K562 (cell line): ENCODE data around the gene AKAP13.

Experiments used
- BRCA1 ChIP-seq, 2 experiments: fragments of 450-650 bp in 1 of 2; sonication (generic) in 1 of 2; formaldehyde crosslinking in 1 of 2; IDR thresholded peaks; 2 replicates each; pipeline versions ENCODE4 v1.5.0 to v1.6.1; 2017 to 2020; ENCODE audit warnings: mild to moderate bottlenecking in 1 of 2, missing genetic modification reagents in 1 of 2
- CREB5 ChIP-seq: fragments of 250-450 bp; sonication (Bioruptor Pico); IDR thresholded peaks from 2 replicates; pipeline ENCODE4 v1.5.0; 2020; ENCODE audit warnings: mild to moderate bottlenecking
- CTCF ChIP-seq, 3 experiments: IDR thresholded peaks in 2 of 3; conservative IDR thresholded peaks in 1 of 3; 2 replicates each; pipeline ENCODE4 v1.5.1; 2011 to 2012; ENCODE audit warnings: low read length in 3 of 3, mild to moderate bottlenecking in 3 of 3, control low read depth in 2 of 3, improper control_type of control experiment in 1 of 3, inconsistent platforms in 1 of 3, low read depth in 1 of 3, mixed read lengths in 1 of 3, moderate library complexity in 1 of 3; ENCODE audit not compliant: insufficient read depth in 2 of 3
- DLX4 ChIP-seq: fragments of 250-450 bp; sonication (Bioruptor Pico); IDR thresholded peaks from 2 replicates; pipeline ENCODE4 v1.6.1; 2021; ENCODE audit warnings: mild to moderate bottlenecking
- EP300 ChIP-seq: IDR thresholded peaks from 2 replicates; pipeline ENCODE4 v1.6.1; 2012; ENCODE audit warnings: low read length, improper control_type of control experiment
- HBP1 ChIP-seq: fragments of 450-650 bp; formaldehyde crosslinking; IDR thresholded peaks from 2 replicates; pipeline ENCODE4 v1.4.0; 2022; ENCODE audit warnings: missing genetic modification characterization
- NCOA2 ChIP-seq, 2 experiments: fragments of 450-650 bp; IDR thresholded peaks; 2 replicates each; pipeline ENCODE4 v1.6.1; 2018; ENCODE audit warnings: mild to moderate bottlenecking in 2 of 2, moderate library complexity in 1 of 2; ENCODE audit not compliant: partially characterized antibody in 2 of 2
- POLR2AphosphoS5 ChIP-seq: IDR thresholded peaks from 2 replicates; pipeline ENCODE4 v1.6.1; 2011; ENCODE audit warnings: mild to moderate bottlenecking, low read depth, low read length, moderate library complexity; ENCODE audit not compliant: control insufficient read depth, insufficient read depth
- RNF2 ChIP-seq: sonication (generic); IDR thresholded peaks from 2 replicates; pipeline ENCODE4 v1.6.1; 2016
- SMARCA5 ChIP-seq: fragments of 450-650 bp; IDR thresholded peaks from 2 replicates; pipeline ENCODE4 v1.6.1; 2016
- ZC3H4 ChIP-seq: sonication (generic); formaldehyde crosslinking; IDR thresholded peaks from 2 replicates; pipeline ENCODE4 v1.9.0; 2021; ENCODE audit warnings: missing genetic modification reagents, borderline replicate concordance
- ZNF324 ChIP-seq: fragments of 250-450 bp; sonication (Bioruptor Pico); IDR thresholded peaks from 2 replicates; pipeline ENCODE4 v1.4.0; 2020; ENCODE audit warnings: mild to moderate bottlenecking

GRCh38 chr15:85477061-85477460, 96.7 kb downstream of the AKAP13 start:
- TF ChIP-seq HBP1 (CRISPR knock-in tag) (no peak), BRCA1 (IDR thresholded peaks at IDR 0.05) (no peak), BRCA1 (CRISPR knock-in tag; IDR thresholded peaks at IDR 0.05) (no peak), NCOA2 (IDR thresholded peaks at IDR 0.05; ENCODE audit: partially characterized antibody in 2 of 2) (no peak), CREB5 (CRISPR knock-in tag) (no peak), SMARCA5 (no peak), CTCF (IDR thresholded peaks at IDR 0.05 in 2 of 3, conservative IDR thresholded peaks at IDR 0.05 in 1 of 3; ENCODE audit: insufficient read depth in 2 of 3, low read depth in 1 of 3, low read length in 3 of 3) (no peak), RNF2 (no peak), POLR2AphosphoS5 (no peak), DLX4 (CRISPR knock-in tag) (no peak), ZC3H4 (CRISPR knock-in tag) (no peak), ZNF324 (CRISPR knock-in tag) (no peak), EP300 (no peak)
